ENCODE results near the gene RNF123. TPM values are rescaled to one million over a fixed set of nuclear protein-coding genes. Genes with fewer than 3 reads are reported as not detected.

Gene RNF123
- total and polyA plus RNA-seq, 10 of the 15 experiments (the other 5 are each of a cell fraction or from before 2014, with no cell fraction given), result 4.2 to 31.5 (median 17.6) TPM

DNA sequence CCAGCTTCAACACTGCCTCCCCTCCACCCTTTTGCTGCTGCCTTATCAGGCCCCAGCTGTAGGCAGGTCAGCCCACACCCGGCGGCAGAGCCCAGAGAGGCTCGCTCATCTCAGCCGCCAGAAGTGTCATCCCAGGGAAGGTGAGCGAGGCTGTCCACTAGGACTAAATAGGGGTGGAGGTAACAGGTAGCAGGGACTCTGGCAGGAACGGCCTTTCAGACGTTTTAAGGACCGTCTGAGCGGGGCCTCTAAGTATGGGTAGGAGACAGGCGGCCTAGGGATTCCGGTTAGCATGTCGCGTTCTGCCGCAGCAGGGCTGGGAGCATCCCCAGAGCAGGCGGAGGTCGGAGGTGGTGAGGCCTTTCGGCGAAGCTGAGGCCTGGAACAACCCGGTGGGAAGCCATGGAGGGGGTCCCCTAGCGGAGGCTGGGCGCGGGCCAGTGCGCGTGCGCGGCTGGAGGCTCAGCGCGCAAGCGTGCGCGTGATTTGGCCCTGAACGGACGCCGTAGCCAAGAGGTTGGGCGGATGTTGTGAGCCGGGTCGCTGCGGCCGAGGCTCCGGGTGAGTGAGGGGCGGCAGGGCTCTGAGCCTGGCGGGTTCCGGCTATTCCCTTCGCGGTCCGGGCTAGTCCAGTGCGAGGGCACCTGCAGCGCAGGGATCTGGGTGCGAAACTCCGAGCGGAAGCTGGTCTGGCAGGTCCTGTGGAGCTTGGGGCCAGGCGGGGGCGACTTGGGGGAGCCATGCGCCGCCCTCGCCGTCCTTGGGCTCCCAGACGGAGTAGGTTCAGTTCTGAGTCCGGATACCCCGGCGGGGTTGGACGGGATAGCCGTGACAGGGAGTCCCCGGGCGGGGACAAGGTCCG is at the start of gene RNF123, which contains the start of gene MST1 (continued):
- TF ChIP-seq, protein P1, sequence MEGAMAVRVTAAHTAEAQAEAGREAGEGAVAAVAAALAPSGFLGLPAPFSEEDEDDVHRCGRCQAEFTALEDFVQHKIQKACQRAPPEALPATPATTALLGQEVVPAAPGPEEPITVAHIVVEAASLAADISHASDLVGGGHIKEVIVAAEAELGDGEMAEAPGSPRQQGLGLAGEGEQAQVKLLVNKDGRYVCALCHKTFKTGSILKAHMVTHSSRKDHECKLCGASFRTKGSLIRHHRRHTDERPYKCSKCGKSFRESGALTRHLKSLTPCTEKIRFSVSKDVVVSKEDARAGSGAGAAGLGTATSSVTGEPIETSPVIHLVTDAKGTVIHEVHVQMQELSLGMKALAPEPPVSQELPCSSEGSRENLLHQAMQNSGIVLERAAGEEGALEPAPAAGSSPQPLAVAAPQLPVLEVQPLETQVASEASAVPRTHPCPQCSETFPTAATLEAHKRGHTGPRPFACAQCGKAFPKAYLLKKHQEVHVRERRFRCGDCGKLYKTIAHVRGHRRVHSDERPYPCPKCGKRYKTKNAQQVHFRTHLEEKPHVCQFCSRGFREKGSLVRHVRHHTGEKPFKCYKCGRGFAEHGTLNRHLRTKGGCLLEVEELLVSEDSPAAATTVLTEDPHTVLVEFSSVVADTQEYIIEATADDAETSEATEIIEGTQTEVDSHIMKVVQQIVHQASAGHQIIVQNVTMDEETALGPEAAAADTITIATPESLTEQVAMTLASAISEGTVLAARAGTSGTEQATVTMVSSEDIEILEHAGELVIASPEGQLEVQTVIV (IDR thresholded peaks at IDR 0.05; ENCODE audit: borderline replicate concordance, partially characterized antibody), result peak; percentile 25
- TF ChIP-seq, protein P2, sequence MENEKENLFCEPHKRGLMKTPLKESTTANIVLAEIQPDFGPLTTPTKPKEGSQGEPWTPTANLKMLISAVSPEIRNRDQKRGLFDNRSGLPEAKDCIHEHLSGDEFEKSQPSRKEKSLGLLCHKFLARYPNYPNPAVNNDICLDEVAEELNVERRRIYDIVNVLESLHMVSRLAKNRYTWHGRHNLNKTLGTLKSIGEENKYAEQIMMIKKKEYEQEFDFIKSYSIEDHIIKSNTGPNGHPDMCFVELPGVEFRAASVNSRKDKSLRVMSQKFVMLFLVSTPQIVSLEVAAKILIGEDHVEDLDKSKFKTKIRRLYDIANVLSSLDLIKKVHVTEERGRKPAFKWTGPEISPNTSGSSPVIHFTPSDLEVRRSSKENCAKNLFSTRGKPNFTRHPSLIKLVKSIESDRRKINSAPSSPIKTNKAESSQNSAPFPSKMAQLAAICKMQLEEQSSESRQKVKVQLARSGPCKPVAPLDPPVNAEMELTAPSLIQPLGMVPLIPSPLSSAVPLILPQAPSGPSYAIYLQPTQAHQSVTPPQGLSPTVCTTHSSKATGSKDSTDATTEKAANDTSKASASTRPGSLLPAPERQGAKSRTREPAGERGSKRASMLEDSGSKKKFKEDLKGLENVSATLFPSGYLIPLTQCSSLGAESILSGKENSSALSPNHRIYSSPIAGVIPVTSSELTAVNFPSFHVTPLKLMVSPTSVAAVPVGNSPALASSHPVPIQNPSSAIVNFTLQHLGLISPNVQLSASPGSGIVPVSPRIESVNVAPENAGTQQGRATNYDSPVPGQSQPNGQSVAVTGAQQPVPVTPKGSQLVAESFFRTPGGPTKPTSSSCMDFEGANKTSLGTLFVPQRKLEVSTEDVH (IDR thresholded peaks at IDR 0.05; ENCODE audit: low read depth, partially characterized antibody), result no peak
- TF ChIP-seq JUND (IDR thresholded peaks at IDR 0.05; ENCODE audit: low read depth, low read length) (no peak), NR2C1 (IDR thresholded peaks at IDR 0.05) (peak; percentile 53; the same call in 1 of the 2 replicates), KLF5 (IDR thresholded peaks at IDR 0.05; ENCODE audit: partially characterized antibody) (peak; percentile 55), BRCA1 (IDR thresholded peaks at IDR 0.05; ENCODE audit: low read depth, low read length) (no peak), RELA (IDR thresholded peaks at IDR 0.05; ENCODE audit: borderline replicate concordance, partially characterized antibody) (peak; percentile 81), RUNX3 (IDR thresholded peaks at IDR 0.05; ENCODE audit: low read length) (peak; percentile 39; the same call in 1 of the 2 replicates), WRNIP1 (IDR thresholded peaks at IDR 0.05; ENCODE audit: borderline replicate concordance, low read depth, low read length) (no peak), POU2F2 (IDR thresholded peaks at IDR 0.05; ENCODE audit: borderline replicate concordance, low read depth, low read length) (peak; percentile 25; the same call in 1 of the 3 replicates)
- TF ChIP-seq, protein P3, sequence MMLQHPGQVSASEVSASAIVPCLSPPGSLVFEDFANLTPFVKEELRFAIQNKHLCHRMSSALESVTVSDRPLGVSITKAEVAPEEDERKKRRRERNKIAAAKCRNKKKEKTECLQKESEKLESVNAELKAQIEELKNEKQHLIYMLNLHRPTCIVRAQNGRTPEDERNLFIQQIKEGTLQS (IDR thresholded peaks at IDR 0.05; ENCODE audit: borderline replicate concordance, extremely low read depth, low read depth, low read length), result no peak
- TF ChIP-seq, protein P4, sequence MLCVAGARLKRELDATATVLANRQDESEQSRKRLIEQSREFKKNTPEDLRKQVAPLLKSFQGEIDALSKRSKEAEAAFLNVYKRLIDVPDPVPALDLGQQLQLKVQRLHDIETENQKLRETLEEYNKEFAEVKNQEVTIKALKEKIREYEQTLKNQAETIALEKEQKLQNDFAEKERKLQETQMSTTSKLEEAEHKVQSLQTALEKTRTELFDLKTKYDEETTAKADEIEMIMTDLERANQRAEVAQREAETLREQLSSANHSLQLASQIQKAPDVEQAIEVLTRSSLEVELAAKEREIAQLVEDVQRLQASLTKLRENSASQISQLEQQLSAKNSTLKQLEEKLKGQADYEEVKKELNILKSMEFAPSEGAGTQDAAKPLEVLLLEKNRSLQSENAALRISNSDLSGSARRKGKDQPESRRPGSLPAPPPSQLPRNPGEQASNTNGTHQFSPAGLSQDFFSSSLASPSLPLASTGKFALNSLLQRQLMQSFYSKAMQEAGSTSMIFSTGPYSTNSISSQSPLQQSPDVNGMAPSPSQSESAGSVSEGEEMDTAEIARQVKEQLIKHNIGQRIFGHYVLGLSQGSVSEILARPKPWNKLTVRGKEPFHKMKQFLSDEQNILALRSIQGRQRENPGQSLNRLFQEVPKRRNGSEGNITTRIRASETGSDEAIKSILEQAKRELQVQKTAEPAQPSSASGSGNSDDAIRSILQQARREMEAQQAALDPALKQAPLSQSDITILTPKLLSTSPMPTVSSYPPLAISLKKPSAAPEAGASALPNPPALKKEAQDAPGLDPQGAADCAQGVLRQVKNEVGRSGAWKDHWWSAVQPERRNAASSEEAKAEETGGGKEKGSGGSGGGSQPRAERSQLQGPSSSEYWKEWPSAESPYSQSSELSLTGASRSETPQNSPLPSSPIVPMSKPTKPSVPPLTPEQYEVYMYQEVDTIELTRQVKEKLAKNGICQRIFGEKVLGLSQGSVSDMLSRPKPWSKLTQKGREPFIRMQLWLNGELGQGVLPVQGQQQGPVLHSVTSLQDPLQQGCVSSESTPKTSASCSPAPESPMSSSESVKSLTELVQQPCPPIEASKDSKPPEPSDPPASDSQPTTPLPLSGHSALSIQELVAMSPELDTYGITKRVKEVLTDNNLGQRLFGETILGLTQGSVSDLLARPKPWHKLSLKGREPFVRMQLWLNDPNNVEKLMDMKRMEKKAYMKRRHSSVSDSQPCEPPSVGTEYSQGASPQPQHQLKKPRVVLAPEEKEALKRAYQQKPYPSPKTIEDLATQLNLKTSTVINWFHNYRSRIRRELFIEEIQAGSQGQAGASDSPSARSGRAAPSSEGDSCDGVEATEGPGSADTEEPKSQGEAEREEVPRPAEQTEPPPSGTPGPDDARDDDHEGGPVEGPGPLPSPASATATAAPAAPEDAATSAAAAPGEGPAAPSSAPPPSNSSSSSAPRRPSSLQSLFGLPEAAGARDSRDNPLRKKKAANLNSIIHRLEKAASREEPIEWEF (IDR thresholded peaks at IDR 0.05; ENCODE audit: insufficient replicate concordance, low read depth, low read length), result no peak
- TF ChIP-seq, protein P5, sequence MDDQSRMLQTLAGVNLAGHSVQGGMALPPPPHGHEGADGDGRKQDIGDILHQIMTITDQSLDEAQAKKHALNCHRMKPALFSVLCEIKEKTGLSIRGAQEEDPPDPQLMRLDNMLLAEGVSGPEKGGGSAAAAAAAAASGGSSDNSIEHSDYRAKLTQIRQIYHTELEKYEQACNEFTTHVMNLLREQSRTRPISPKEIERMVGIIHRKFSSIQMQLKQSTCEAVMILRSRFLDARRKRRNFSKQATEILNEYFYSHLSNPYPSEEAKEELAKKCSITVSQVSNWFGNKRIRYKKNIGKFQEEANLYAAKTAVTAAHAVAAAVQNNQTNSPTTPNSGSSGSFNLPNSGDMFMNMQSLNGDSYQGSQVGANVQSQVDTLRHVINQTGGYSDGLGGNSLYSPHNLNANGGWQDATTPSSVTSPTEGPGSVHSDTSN (IDR thresholded peaks at IDR 0.05; ENCODE audit: insufficient replicate concordance, low read depth, low read length), result peak; percentile 3
- TF ChIP-seq, protein P6, sequence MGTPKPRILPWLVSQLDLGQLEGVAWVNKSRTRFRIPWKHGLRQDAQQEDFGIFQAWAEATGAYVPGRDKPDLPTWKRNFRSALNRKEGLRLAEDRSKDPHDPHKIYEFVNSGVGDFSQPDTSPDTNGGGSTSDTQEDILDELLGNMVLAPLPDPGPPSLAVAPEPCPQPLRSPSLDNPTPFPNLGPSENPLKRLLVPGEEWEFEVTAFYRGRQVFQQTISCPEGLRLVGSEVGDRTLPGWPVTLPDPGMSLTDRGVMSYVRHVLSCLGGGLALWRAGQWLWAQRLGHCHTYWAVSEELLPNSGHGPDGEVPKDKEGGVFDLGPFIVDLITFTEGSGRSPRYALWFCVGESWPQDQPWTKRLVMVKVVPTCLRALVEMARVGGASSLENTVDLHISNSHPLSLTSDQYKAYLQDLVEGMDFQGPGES (IDR thresholded peaks at IDR 0.05), result 0 out of 2 replicates have a peak, but pooled peaks have one; percentile 11
